GM18520 (cell line): Measurements from ENCODE around the gene SYT17.

Experiments
- ATAC-seq: cut with Tn5 transposase; IDR thresholded peaks from one replicate; pipeline ENCODE4 v1.9.1; 2021; ENCODE audit not compliant: unreplicated experiment

SYT17 gene

GRCh38 chr16:19137201-19138128 lies 30.6 kb upstream of the SYT17 start:
- ATAC-seq, result no peak

GRCh38 chr16:19138601-19139000 lies 29.4 kb upstream of the SYT17 start:
- no peak for ATAC-seq

GRCh38 chr16:19139436-19140091 lies 28.5 kb upstream of the SYT17 start:
- no peak for ATAC-seq

- ATAC-seq, result no peak
These were observed 27.6 kb upstream of the SYT17 start for GRCh38 chr16:19140396-19140795.

GRCh38 chr16:19142939-19143598 lies 25.0 kb upstream of the SYT17 start:
- ATAC-seq, result no peak

GRCh38 chr16:19143599-19143956 lies 24.5 kb upstream of the SYT17 start:
- ATAC-seq, result no peak

- ATAC-seq, result no peak
These were observed 23.0 kb upstream of the SYT17 start for GRCh38 chr16:19145010-19145409.

GRCh38 chr16:19147126-19147525 lies 20.9 kb upstream of the SYT17 start:
- ATAC-seq, result no peak

GRCh38 chr16:19147627-19148026 lies 20.4 kb upstream of the SYT17 start:
- ATAC-seq, result no peak

- no peak for ATAC-seq
These were observed 19.9 kb upstream of the SYT17 start for GRCh38 chr16:19148189-19148588.

GRCh38 chr16:19151310-19151709 lies 16.7 kb upstream of the SYT17 start:
- ATAC-seq, result no peak

- ATAC-seq, result no peak
These were observed 16.0 kb upstream of the SYT17 start for GRCh38 chr16:19152042-19152441.

GRCh38 chr16:19153876-19154275 lies 14.2 kb upstream of the SYT17 start:
- no peak for ATAC-seq

- no peak for ATAC-seq
These were observed 6.0 kb upstream of the SYT17 start for GRCh38 chr16:19162085-19162484.

- no peak for ATAC-seq
These were observed 4.8 kb upstream of the SYT17 start for GRCh38 chr16:19163215-19163614.

- ATAC-seq, result no peak
These were observed 3.8 kb upstream of the SYT17 start for GRCh38 chr16:19164285-19164684.

- no peak for ATAC-seq
These were observed 2.9 kb upstream of the SYT17 start for GRCh38 chr16:19165101-19165500.

- no peak for ATAC-seq
These were observed 1.5 kb upstream of the SYT17 start for GRCh38 chr16:19166500-19166899.

- ATAC-seq, result no peak
These were observed 486 bp downstream of the SYT17 start for GRCh38 chr16:19168371-19169081.

GRCh38 chr16:19169082-19169639 lies 1.1 kb downstream of the SYT17 start:
- ATAC-seq, result no peak
